Activated CD8-positive, alpha-beta memory T cell treated with anti-CD3 and anti-CD28 coated beads for 24 hours (primary cell): ENCODE results near the gene PNPLA1.
"Not testable (repeated sequence)": the region's sequence is repeated elsewhere in the genome, so short reads cannot be mapped to it uniquely, and the experiment has no call there.

Source experiments
- DNase-seq: peaks from one replicate; pipeline ENCODE4 v3.0.0-alpha.2; 2020

Gene PNPLA1

DNA sequence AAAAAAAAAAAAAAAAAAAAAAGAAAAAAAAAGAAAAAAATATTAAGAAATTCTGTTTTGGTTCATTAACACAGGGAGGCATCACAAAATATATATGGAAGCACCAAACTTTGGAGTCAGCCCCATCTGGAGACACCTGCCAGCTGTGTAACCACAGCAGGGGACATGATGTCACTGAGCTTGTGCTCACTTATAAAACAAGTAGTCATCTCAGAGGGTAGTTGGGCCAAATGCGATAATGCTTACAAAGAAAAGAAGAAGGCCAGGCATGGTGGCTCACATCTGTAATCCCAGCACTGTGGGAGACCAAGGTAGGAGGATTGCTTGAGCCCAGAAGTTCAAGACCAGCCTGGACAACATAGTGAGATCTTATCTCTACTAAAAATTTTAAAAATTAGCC, 68.0 kb downstream of the PNPLA1 start:
- no peak for DNase-seq

DNA sequence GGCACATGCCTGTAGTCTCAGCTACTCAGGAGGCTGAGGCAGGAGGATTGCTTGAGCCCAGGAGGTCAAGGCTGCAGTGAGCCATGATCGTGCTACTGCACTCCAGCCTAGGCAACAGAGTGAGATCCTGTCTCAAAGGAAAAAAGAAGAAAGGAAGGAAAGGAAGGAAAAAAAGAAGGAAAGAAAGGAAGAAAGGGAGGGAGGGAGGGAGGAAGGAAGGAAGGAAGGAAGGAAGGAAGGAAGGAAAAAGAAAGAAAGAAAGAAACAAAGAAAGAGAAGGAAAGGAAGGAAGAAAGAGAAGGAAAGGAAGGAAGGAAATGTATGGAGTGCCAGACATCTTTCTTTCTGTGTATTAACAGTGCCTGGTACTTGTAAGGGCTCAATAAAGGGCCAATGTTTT, 68.4 kb downstream of the PNPLA1 start:
- not testable (repeated sequence) for DNase-seq

DNA sequence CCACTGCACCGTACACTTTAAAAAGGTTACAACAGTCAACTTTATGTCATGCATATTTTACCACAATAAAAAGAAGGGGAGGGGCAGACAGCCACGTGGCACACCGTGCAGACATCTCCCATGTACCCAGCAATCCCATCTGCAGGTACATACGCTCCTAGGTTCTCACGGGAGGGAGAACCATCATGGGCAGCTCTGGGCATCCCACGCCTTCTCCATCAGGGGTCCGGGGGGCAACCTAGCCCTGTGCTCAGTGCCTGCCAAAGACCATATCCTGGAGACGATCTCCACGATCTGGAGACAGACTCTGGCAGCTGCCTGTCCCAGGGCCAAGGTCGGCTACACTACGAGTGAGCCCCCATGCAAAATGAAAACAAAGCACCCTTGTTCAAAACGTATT, 69.3 kb downstream of the PNPLA1 start:
- no peak for DNase-seq

DNA sequence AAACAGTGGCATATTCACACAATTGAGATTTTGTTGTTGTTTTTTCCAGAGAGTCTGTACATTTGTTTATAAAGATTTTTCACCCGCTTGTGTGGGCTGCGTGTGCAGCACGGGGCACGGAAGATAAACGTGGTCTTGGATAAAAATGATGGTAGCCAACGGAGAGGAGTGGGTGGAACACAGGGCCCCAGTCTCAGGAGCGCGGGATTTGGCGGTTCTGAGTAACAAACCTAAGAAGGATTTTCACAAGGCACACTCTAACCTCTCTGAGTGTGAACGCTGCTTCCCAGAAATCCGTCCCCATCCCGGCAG, 70.4 kb downstream of the PNPLA1 start:
- DNase-seq = no peak

DNA sequence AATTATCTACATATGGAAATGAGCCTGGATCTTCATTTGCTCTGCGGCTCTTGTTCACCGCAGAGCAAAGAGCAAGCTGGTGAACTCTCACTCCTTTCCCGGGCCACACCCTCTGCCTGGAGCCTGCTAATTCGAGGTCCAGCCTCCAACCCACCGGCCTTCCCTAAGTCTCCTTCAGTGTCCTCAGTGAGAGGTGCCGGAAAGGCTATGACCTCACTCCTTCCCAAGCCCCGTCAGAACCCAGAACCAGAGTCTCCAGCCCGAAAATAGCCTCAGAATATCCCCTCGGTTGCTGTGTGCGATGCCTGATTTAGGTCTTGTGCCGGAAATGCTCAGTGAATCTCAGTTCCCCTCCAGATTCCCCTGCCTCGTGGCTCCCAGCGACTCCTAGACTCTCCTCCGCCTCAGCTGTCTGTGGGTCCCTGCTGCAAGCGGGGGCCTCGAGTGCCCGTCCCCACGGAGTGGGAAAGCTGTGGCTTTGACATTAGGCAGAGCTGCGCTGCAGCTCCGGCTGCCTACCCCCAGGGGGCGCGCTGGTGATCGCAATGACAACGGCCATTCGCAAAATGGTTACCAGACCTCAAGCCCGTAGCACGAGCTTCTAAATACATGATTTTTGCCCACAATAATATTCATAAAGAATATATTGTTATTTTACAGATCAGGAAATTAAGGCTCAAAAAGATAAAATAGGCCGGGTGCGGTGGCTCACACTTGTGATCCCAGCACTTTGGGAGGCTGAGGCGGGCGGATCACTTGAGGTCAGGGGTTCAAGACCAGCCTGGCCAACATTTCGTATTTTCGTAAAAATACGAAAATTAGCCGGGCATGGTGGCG, 71.0 kb downstream of the PNPLA1 start:
- peak; percentile 89 for DNase-seq

DNA sequence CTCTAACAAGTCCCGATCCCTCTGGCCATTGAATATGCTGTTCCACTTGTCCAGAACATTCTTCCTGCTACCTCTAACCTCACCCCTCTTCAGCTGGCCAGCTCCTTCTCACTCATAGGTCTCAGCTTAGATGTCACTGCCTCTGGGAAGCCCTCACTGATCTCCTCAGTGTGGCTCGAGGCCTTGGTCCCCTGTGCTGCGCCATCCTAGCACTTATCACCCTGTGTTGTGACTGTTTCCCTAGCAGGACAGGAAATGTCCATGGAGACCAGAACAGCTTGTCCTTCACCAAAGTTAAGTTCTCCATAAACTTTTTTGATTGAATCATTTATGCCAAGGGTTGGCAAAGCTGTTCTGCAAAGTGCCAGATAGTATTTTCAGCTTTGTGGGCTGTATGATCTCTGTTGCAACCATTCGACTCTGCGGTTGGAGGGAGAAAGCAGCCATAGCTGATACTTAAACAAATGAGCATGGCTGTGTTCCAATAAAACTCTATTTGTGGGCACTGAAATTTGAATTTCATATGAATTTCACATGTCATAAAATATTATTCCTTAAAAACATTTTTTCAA, 73.3 kb downstream of the PNPLA1 start:
- DNase-seq = no peak

DNA sequence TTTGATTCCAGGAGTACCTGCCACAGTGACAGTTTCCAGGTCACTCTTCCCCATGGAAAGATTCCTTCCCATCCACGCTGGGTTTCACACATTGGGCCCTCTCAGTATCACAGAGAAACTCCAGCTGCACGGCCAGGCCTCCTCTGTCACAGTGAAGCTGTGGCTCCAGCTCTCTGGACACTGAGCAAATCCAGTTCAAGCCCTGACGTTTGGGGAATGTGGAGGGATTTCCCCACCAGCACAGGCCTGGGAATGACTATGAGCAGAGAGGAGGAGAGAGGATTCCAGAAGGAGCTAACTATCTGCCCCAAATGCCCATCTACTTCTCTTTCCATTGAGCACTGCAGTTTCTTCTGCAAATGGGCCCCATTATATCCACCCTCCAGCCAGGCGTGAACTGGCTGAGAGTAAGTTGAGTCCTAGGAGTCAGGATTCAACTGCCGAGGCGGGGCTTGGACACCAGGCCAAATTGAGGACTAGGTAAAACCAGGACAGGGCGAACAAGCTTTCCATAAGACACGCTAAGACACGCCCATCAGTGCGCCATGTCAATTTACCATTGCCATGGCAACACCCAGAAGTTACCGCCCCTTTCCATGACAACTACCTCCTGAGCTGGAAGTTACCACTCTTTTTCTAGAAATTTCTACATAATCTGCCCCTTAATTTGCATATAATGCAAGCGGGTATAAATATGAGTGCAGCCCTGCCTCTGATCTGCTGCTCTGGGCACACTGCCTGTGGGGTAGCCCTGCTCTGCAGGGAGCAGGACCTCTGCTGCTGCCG, 76.0 kb downstream of the PNPLA1 start:
- no peak for DNase-seq

DNA sequence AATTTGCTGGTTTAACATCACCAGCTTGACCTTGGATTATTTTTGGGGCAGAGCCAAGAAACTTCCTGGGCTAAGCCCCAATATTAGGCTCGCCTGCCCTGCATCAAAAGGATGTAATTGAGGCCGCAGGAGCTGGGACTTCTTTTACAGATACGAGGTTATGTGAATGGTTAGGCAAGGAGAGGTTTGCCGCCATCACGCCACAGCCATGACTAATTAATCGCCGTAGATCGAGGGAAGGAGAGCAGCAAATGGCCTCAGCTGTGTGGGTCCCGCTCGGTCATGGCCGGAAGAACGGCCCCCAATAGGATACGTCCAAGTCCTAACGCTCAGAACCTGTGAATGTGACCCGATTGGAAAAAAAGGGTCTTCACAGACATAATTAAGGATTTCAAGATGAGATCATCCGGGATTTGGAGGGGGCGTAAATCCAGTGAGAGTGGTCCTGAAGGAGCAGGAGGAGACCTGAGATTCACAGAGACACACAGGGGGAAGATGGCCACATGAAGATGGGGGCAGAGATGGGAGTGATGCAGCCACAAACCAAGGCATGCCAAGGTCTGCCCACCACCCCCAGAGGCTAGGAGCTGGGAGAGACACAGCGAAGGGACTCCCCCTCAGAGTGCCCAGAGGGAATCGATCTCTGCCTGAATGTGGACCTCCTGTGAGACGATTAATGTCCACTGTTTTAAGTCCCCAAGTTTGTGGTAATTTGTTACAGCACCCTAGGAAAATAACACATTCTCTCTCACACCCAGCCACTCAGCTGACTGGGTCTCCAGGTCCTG, 76.8 kb downstream of the PNPLA1 start:
- no peak for DNase-seq

DNA sequence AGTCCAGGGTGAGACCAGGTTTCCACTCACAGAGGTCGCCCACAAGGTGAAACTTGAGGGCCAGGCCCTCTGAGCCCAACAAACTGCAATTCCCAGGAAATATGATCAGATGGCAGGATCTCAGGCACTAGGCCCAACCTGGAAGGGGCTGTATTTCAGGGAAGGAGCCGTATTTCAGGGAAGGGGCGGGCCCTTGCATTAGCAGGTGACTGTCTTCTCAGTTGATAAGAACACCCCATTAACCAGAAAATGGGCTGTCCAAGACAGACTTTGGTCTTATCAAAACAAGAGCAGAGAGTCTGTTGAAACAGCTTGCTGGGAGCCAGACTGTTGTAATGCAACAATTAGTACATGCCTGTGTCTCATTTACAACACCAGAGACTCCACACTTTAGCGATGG, 77.8 kb downstream of the PNPLA1 start:
- DNase-seq = no peak

DNA sequence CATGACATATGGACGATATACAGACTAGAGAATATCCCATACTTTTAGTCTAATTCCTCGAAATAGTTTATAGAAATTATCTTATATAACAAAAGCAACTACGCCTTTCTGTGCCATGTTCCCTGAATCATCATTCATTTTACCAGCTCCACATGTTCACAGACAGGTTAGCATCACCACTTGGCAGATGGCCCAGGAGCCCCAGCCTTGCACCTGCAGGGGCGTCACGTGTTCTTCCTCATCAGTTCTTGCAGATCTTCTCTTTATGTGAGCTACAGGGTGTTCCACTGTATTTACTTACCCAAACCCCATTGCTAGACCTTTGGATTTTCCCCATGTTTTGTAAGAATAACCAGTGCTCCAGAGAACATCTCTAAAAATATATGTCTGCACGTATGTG, 79.4 kb downstream of the PNPLA1 start:
- DNase-seq = no peak

DNA sequence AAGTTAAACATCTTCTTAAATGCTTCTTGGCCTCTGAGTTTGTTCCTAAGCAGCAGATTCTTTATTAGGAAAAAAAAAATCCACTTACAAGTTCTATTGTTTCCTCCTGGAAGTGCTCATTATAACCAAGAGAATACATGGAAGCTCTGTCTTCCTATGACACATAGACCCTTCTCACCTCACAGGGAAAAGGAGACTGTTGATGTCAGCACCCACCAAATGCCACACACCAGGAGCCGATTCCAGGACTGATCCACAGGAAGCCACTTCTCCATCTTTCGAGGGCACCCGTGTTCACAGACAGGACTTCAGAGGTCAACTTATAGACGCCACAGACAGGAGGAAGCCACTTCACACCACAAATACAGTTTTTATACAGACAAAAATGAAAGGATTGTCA, 80.2 kb downstream of the PNPLA1 start:
- no peak for DNase-seq

DNA sequence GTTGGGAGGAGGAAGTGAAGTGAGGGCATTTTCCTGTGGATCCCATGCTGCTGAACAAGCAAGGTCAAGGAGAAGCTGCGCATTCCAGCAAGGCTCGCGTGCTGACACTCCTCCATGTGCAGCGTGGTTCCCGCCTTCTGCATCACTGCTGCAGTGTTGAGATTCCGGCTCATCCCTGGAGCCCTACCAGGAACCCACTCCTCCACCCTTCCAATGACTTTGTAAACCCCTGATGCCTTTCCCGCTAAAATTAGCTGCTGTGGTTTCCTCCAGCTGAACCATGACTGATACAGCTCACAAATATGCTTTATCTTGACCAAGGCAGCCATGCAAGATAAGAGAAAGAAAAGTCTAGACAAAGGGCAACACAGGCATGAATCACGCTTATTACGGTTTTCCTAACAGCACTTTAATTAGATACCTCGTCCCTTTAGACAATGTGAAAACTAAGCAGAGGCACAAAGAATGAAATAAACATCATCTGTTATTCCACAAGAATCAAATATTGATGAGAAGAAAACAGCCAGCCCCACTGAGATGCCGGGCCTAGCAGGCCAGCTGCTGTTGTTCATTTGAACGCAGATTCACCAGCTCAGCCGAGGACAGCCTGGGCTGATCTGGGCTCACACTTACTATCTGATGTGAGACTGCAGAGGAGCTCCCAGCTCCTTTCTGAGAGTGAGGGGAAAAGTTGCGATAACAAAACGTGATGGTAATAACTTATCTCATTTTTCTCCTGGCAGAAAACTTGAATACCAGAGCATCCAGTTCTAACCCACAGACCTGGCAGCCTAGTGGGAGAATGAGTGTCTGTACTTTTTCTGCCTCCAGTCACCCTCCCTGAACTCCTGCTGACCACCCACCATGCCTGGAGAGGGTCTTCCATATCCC, 81.1 kb downstream of the PNPLA1 start:
- DNase-seq = no peak

DNA sequence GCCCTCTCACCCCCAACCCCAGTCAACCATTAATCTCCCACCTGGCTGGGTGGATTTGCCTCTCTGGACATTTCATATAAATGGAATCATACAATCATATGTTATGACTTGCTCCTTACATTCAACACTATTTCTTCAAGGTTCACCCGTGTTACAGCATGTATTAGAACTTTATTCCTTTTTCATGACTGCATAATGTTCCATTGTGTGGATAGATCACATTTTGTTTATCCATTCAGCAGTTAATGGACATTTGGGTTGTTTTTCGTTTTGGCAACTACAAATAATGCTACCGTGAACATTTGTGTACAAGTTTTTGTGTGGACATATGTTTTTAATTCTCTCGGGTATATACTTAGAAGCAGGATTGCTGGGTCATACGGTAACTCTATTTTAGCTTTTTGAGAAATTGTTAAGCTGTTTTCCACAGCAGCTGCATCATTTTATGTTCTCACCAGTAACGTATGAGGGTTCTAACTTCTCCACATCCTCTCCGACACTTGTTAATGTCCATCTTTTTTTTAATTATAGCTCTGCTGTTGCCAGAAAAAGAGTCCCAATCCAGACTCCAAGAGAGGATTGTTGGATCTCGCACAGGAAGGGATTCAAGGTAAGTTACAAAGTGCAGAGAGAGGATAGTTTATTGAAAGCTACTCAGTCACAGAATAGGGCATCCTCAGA, 82.8 kb downstream of the PNPLA1 start:
- no peak for DNase-seq

DNA sequence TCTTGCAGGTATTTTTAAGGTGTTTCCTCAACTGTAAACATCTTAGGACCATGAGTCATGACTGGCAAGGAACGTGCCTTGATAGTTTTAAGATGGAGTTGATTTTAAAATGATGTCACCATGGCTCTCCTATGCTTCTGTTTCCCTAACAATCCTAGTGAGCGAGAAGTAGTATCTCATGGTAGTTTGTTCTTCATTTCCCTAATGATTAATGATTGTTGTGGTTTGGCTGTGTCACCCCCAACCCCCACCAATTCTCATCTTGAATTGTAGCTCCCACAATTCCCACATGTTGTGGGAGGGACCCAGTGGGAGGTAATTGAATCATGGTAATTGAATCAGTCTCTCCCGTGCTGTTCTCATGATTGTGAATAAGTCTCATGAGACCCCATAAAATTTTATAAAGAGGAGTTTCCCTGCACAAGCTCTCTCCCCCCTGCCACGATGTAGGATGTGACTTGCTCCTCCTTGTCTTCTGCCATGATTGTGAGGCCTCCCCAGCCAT, 83.6 kb downstream of the PNPLA1 start:
- DNase-seq = no peak

DNA sequence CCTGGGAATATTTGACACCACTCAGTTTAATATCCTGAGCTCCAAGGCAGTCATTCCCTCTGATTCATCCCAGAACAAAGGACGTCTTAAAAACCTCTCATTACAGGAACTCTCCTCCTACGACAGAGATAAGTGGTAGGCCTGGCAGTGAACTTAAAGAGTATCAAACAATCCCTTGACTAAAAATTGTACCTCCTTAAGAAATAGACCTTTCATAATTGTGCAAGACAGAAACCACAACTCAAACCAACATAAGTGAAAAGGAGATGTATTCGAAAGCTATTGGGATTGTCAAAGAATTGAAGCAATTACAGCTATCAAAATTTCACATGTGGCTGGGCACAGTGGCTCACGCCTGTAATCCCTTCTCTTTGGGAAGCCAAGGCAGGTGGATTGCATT, 86.0 kb downstream of the PNPLA1 start:
- DNase-seq = no peak

DNA sequence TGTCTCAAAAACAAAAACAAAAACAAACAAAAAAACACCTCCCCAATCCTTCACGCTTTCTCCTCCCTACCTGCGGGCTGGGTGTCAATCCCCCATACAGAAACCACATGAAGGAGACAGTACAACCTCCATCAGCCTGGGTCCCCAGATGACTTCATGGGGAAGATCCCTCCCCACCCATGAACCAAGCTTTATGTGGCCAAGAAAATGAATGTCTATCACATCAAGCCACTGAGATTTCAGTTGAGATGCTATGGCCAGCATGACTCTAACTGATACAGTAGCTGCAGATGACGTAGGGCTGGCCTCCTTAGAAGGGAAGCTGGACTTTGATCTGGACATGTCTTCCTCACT, 88.0 kb downstream of the PNPLA1 start:
- no peak for DNase-seq
